Measurements from ENCODE around the gene GDAP1L1. TPM values are rescaled to one million over a fixed set of nuclear protein-coding genes. Genes with fewer than 3 reads are reported as not detected.

Gene GDAP1L1
- total RNA-seq, 1 donor from 2014 or later, result not detected

DNA sequence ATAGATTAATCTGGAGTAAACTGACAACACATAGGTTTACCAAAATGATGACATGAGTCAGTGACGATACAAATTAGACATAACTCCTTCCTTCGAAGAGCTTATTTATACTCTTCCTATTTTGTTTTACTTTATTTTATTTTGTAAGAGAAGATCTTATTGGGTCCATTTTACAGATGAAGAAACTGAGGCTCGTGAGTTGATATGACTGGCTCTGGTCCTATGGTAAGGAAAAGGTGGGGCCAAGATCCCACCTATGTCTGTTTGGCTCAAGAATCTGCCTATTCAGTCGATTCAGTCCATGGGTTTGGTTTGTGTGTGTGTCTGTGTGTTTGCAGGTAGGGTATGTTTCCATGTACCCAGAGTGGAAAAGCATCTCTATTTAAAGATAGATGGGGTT lies 81.3 kb downstream of the GDAP1L1 start:
- TF ChIP-seq, protein P1, sequence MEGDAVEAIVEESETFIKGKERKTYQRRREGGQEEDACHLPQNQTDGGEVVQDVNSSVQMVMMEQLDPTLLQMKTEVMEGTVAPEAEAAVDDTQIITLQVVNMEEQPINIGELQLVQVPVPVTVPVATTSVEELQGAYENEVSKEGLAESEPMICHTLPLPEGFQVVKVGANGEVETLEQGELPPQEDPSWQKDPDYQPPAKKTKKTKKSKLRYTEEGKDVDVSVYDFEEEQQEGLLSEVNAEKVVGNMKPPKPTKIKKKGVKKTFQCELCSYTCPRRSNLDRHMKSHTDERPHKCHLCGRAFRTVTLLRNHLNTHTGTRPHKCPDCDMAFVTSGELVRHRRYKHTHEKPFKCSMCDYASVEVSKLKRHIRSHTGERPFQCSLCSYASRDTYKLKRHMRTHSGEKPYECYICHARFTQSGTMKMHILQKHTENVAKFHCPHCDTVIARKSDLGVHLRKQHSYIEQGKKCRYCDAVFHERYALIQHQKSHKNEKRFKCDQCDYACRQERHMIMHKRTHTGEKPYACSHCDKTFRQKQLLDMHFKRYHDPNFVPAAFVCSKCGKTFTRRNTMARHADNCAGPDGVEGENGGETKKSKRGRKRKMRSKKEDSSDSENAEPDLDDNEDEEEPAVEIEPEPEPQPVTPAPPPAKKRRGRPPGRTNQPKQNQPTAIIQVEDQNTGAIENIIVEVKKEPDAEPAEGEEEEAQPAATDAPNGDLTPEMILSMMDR (IDR thresholded peaks at IDR 0.05), result no peak
- H3K4me1 Mint-ChIP-seq (ENCODE audit: unreplicated experiment), result peaks cover 6% of the 10 kb centered on the region
- H3K9me3 Mint-ChIP-seq (ENCODE audit: unreplicated experiment), result no peaks in the 10 kb centered on the region
- no peak overlapping the region for H3K27ac Mint-ChIP-seq (ENCODE audit: unreplicated experiment)
- peaks cover 19% of the 10 kb centered on the region for H3K27me3 Mint-ChIP-seq (ENCODE audit: unreplicated experiment)
- H3K4me3 Mint-ChIP-seq (ENCODE audit: unreplicated experiment), result no peak overlapping the region
- DNase-seq (ENCODE audit: extremely low spot score, unreplicated experiment), result no peak
- no peaks in the 10 kb centered on the region for H3K36me3 Mint-ChIP-seq (ENCODE audit: unreplicated experiment)

Other genes starting within 250 kb of the GDAP1L1 start
- 14.2 and 16.5 TPM in 2 replicates for gene JPH2, start 60.1 kb upstream of the GDAP1L1 start, total RNA-seq
- 41.2 and 44.9 TPM in 2 replicates for gene OSER1, start 36.5 kb upstream of the GDAP1L1 start, total RNA-seq
- gene FITM2, start 63.9 kb downstream of the GDAP1L1 start, total RNA-seq, result 8.9 and 10.0 TPM in 2 replicates
- not detected in 2 replicates for gene R3HDML, start 89.7 kb downstream of the GDAP1L1 start, total RNA-seq
- not detected in 2 replicates for gene HNF4A, start 108.4 kb downstream of the GDAP1L1 start, total RNA-seq
- gene TTPAL, start 228.6 kb downstream of the GDAP1L1 start, total RNA-seq, result 18.9 and 20.8 TPM in 2 replicates

All from osteocyte (in vitro differentiated cells).